Peyer's patch (tissue), 4 donors: Measurements from ENCODE around the gene PTPRE.

ENCODE experiments used
- CTCF ChIP-seq, 6 experiments: fragments of 450-650 bp in 4 of 6; fragments of 200-600 bp in 2 of 6; sonication (generic) in 1 of 6; IDR thresholded peaks; one replicate each; pipeline ENCODE4 v1.5.1; 2017 to 2019; ENCODE audit warnings: antibody characterized with exemption in 6 of 6, mild to moderate bottlenecking in 3 of 6, moderate library complexity in 1 of 6
- POLR2A ChIP-seq, 2 donors: fragments of 450-650 bp; IDR thresholded peaks; one replicate each; pipeline ENCODE4 v1.5.1; 2017; ENCODE audit warnings: antibody characterized with exemption in 2 of 2, mild to moderate bottlenecking in 2 of 2, moderate library complexity in 2 of 2

DNA sequence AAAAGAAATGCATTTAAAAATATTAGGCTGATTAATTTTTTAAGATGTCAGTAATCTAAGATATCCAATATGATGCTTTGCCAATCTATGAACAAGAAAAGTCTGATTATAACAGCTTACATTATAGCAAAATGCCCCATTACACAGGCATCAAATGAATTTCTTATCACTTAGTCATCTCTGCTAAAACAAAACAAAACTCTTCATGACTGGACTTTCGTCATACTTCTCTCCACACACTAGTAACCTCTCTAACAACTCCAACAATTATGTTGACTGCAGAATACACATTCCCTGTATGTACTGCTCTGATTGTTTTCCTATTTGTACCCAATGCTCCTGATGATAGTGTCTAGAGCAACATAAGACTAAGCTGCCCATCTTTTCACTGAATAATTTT is 223.1 kb downstream of the PTPRE start:
- no peak for TF ChIP-seq CTCF (IDR thresholded peaks at IDR 0.05)
- no peak for TF ChIP-seq POLR2A (IDR thresholded peaks at IDR 0.05)
